HFFc6 (cell line): Measurements from ENCODE around the gene SERPINA12. TPM values are rescaled to one million over a fixed set of nuclear protein-coding genes. Genes with fewer than 3 reads are reported as not detected.

Experiments
- DNase-seq: peaks from one replicate; pipeline ENCODE4 v3.0.0-alpha.2; 2018
- H3K27ac Mint-ChIP-seq: 2 replicates; pipeline ENCODE4 v1.8.0; 2020; ENCODE audit warnings: mild to moderate bottlenecking, mixed read lengths
- H3K27me3 Mint-ChIP-seq: 2 replicates; pipeline ENCODE4 v1.8.0; 2021; ENCODE audit warnings: mild to moderate bottlenecking, moderate library complexity, mixed read lengths; ENCODE audit not compliant: insufficient read depth
- H3K36me3 Mint-ChIP-seq: 2 replicates; pipeline ENCODE4 v1.8.0; 2021; ENCODE audit warnings: low read depth, mixed read lengths
- H3K4me1 Mint-ChIP-seq: 2 replicates; pipeline ENCODE4 v1.8.0; 2020; ENCODE audit warnings: low read depth, mixed read lengths
- H3K4me3 Mint-ChIP-seq: 2 replicates; pipeline ENCODE4 v1.8.0; 2020; ENCODE audit warnings: mild to moderate bottlenecking, moderate library complexity, mixed read lengths
- H3K9me3 Mint-ChIP-seq: 2 replicates; pipeline ENCODE4 v1.8.0; 2020; ENCODE audit warnings: mild to moderate bottlenecking, mixed read lengths
- CTCF ChIP-seq: fragments of 200-600 bp; sonication (generic); IDR thresholded peaks from 2 replicates; pipeline ENCODE4 v1.5.0; 2021; ENCODE audit warnings: antibody characterized with exemption, mild to moderate bottlenecking
- total RNA-seq, 6 experiments: library from RNA; stranded (reverse); fragmentation: NEBNext Ultra II Directional; extraction: Animal tissue kit (Norgen Biotek cat#: 25700); gene quantifications; 2 replicates in 1 of 6; 3 replicates in 5 of 6; pipeline ENCODE4 v1.2.3, GENCODE V29; 2021

Gene SERPINA12
- total RNA-seq, 6 experiments from 2014 or later, result not detected

- H3K4me1 Mint-ChIP-seq, result no peaks in the 10 kb centered on the region
- no peak for DNase-seq
- H3K36me3 Mint-ChIP-seq, result no peaks in the 10 kb centered on the region
- no peak overlapping the region for H3K4me3 Mint-ChIP-seq
- peaks cover 35% of the 10 kb centered on the region for H3K9me3 Mint-ChIP-seq
- H3K27me3 Mint-ChIP-seq, result no peaks in the 10 kb centered on the region; the same call in 1 of the 2 replicates
- H3K27ac Mint-ChIP-seq, result no peak overlapping the region
- TF ChIP-seq CTCF, result no peak
Measured at GRCh38 chr14:94441130-94441529, 68.1 kb downstream of the SERPINA12 start.

GRCh38 chr14:94439453-94440057 is 69.7 kb downstream of the SERPINA12 start:
- Mint-ChIP-seq H3K27me3 (no peaks in the 10 kb centered on the region; the same call in 1 of the 2 replicates), H3K36me3 (no peaks in the 10 kb centered on the region), H3K4me1 (no peaks in the 10 kb centered on the region), H3K27ac (no peak overlapping the region), H3K9me3 (peaks cover 33% of the 10 kb centered on the region), H3K4me3 (no peak overlapping the region)
- DNase-seq, result no peak
- no peak for TF ChIP-seq CTCF

Other genes with a start within 250 kb of the SERPINA12 start
- gene SERPINA10, start 216.2 kb downstream of the SERPINA12 start, total RNA-seq, result not detected
- gene SERPINA6, start 186.1 kb downstream of the SERPINA12 start, total RNA-seq, result not detected
- not detected for gene SERPINA2, start 142.8 kb downstream of the SERPINA12 start, total RNA-seq
- under 1 TPM in 3 of 6 experiments, not detected in 3; 0.07 to 0.40 (median 0.17) TPM for gene SERPINA1, start 120.9 kb downstream of the SERPINA12 start, total RNA-seq
- gene SERPINA11, start 56.7 kb downstream of the SERPINA12 start, total RNA-seq, result not detected
- gene SERPINA9, start 33.3 kb downstream of the SERPINA12 start, total RNA-seq, result not detected
- not detected for gene SERPINA4, start 52.0 kb upstream of the SERPINA12 start, total RNA-seq
- gene SERPINA5, start 72.0 kb upstream of the SERPINA12 start, total RNA-seq, result not detected
- gene SERPINA3, start 102.9 kb upstream of the SERPINA12 start, total RNA-seq, result not detected